ENCODE data around the gene MED12L.

MED12L gene

GRCh38 chr3:151216641-151217607 is 131.5 kb downstream of the MED12L start:
- DNase-seq (ENCODE audit: low read depth): no peak
- H3K4me3 ChIP-seq (ENCODE audit: low read depth, low read length): no peak overlapping the region
- TF ChIP-seq CTCF (IDR thresholded peaks at IDR 0.05; ENCODE audit: control insufficient read depth, extremely low read depth, insufficient read depth): no peak

GRCh38 chr3:151218136-151218535 is 132.7 kb downstream of the MED12L start:
- no peak for TF ChIP-seq CTCF (IDR thresholded peaks at IDR 0.05; ENCODE audit: control insufficient read depth, extremely low read depth, insufficient read depth)
- no peak overlapping the region for H3K4me3 ChIP-seq (ENCODE audit: low read depth, low read length)
- no peak for DNase-seq (ENCODE audit: low read depth)

GRCh38 chr3:151219056-151219455 is 133.6 kb downstream of the MED12L start:
- no peak for DNase-seq (ENCODE audit: low read depth)
- no peak overlapping the region for H3K4me3 ChIP-seq (ENCODE audit: low read depth, low read length)
- TF ChIP-seq CTCF (IDR thresholded peaks at IDR 0.05; ENCODE audit: control insufficient read depth, extremely low read depth, insufficient read depth): no peak

- no peak for DNase-seq (ENCODE audit: low read depth)
- no peak for TF ChIP-seq CTCF (IDR thresholded peaks at IDR 0.05; ENCODE audit: control insufficient read depth, extremely low read depth, insufficient read depth)
- no peak overlapping the region for H3K4me3 ChIP-seq (ENCODE audit: low read depth, low read length)
These were observed 138.9 kb downstream of the MED12L start for GRCh38 chr3:151224268-151224866.

- DNase-seq (ENCODE audit: low read depth): no peak
- no peak for TF ChIP-seq CTCF (IDR thresholded peaks at IDR 0.05; ENCODE audit: control insufficient read depth, extremely low read depth, insufficient read depth)
- H3K4me3 ChIP-seq (ENCODE audit: low read depth, low read length): no peak overlapping the region
These were observed 139.8 kb downstream of the MED12L start for GRCh38 chr3:151225040-151225975.

- no peak for DNase-seq (ENCODE audit: low read depth)
- H3K4me3 ChIP-seq (ENCODE audit: low read depth, low read length): no peak overlapping the region
- no peak for TF ChIP-seq CTCF (IDR thresholded peaks at IDR 0.05; ENCODE audit: control insufficient read depth, extremely low read depth, insufficient read depth)
These were observed 140.7 kb downstream of the MED12L start for GRCh38 chr3:151226088-151226563.

Data from LNCaP clone FGC (cell line).